GM19099 (cell line): ENCODE measurements around the gene PALLD.

Source experiments
- POLR2A ChIP-seq: IDR thresholded peaks from 3 replicates; pipeline ENCODE4 v1.6.1; 2011; ENCODE audit warnings: low read depth; ENCODE audit not compliant: insufficient read length; ENCODE audit errors: extremely low read depth

The PALLD gene

DNA sequence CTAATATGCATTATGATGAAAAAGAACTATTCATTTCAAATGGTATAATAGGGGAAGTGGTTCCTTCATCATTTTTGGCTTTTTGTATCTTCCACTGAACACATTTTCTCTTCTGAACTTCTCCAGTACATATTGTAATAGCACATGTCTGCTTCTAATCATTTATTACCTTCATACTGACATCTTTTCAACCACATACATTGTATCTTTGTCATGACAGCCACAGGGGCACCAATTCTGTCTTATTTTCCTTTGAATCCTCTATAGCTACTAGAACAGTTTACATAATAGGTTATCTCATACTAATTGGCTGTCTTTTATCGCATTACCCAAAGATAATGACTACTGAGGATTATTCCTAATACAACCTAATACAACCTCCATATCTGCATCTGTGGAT, 37.7 kb downstream of the PALLD start:
- TF ChIP-seq POLR2A: no peak

DNA sequence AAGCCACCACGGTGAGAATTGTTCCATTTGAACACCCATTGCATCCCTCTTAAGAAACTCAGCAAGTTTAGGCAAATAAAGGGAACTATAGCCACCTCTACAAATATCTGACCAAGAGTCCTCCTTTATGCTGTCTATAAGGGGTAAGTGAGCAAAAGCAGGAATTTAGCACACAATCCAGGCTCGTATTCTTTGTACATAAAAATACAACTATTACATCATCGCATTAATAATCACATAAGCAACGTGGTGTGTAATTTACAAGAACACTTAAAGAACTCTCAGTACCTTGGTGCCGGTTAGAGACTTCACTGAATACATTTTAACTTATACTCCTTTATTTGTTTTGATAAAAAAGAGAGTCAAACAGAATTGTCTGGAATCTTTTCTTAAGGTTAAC, 38.8 kb downstream of the PALLD start:
- no peak for TF ChIP-seq POLR2A

DNA sequence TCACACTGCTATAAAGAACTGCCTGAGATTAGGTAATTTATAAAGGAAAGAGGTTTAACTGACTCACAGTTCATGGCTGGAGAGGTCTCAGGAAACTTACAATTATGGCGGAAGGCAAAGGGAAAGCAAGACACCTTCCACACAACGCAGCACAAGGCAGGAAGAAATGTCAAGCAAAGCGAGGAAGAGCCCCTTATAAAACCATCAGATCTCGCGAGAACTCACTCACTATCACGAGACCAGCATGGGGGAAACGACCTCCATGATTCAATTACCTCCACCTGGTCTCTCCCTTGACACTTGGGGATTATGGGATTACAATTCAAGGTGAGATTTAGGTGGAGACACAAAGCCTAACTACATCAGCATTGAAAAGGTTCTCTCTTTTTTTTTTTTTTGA, 39.6 kb downstream of the PALLD start:
- no peak for TF ChIP-seq POLR2A

DNA sequence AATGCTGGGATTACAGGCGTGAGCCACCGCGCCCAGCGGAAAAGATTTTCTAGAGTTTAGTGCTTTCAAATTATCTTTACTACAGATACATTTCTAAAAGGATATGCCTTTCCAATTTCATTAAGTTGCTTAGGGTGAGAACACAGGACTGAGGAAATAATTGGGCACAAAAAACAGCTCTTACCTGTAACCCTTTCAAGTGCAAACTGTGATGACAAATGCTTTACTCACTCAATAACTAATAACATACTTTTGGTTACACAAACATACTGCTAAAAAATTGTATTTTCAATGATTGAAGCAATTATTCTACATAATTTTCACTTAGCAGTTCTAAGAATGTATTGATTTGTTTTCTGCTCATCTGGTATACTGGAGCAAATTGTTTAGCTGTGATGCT, 40.2 kb downstream of the PALLD start:
- TF ChIP-seq POLR2A: no peak

DNA sequence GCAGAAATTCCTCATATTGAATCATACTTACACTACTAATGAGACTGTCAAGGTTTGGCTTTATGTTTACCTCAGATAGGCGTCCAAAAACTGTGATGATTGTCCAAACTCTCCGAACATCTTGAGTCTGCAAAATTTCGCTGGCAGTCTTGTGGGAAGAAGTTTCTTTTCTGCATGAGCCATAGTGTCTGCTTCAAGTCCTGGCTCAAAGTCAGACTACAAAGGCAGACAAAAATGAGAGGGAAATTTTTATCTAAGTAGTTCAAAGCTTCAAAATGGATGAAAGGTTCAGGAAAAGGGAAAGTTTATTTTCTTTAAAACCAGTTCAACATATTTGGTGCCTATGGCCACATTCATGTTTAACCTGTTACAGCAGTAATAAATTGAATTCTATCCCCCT, 40.7 kb downstream of the PALLD start:
- TF ChIP-seq POLR2A: no peak

DNA sequence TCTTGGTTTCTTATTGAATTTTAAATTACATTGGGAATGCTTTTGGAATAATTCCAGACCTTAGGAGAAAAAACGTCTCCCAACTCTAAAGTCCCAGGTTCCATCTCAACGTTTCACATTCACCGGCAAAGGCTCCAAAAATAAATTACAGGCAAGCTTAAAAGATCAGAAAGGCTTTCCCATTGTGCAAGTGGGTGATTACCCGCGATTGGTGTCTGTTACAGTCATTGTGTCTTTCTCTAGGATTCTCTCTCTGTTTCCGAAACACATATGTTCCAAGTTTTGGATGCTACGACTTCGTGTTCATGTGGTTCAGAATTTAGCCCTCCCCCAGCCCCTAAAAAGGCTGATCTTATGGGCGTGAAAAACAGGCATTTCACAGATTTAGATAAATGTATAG, 41.8 kb downstream of the PALLD start:
- TF ChIP-seq POLR2A: no peak

DNA sequence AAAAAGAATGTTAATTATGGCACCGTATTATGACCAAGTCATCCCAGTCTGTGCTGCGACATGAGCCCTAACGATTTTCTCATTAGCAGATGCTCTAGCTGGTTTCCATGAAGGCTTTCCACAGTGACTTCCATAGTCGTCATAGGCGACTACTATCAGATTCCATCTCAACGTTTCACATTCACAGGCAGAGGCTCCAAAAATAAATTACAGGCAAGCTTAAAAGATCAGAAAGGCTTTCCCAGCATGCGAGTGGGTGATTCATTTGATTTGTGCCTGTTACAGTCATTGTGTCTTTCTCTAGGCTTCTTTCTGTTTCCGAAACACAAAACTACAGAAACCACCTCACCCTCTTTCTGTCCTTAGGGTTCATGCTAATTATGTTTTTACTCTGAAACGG, 43.2 kb downstream of the PALLD start:
- TF ChIP-seq POLR2A: no peak

DNA sequence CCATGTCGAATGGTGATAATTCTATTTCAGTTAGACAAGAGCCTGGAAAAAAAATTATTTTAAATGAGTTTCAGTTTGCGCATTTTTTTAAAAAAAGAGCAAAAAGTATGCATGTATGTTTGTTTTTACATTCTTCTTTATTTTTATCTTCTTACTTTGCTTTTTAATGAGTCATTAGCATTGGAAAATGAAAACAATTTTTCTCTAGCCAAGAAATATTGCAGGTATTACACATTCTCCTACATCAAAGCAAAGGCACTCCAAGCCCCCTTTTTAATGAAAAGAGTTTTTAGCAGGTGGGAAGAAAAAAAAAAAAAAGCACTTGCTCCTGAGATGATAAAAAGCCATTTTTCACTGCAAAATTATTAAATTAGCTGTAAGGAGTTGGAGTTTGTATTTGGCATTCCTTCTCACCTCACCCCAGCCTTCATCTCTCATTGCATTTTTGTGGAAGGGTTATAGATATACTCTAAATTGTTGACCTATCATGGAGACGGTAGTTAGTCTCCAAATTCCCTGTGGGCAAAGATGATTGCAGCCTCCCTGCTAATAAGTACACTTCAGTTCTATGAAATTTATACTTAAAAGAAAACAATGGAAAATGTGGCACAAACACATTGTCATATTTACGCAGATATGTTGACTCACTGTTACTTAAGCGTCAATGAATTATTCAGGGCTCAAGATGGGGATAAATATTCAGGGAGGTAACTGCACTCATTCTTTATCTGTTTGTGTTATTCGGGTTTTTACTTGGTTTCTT, 43.8 kb downstream of the PALLD start:
- no peak for TF ChIP-seq POLR2A

DNA sequence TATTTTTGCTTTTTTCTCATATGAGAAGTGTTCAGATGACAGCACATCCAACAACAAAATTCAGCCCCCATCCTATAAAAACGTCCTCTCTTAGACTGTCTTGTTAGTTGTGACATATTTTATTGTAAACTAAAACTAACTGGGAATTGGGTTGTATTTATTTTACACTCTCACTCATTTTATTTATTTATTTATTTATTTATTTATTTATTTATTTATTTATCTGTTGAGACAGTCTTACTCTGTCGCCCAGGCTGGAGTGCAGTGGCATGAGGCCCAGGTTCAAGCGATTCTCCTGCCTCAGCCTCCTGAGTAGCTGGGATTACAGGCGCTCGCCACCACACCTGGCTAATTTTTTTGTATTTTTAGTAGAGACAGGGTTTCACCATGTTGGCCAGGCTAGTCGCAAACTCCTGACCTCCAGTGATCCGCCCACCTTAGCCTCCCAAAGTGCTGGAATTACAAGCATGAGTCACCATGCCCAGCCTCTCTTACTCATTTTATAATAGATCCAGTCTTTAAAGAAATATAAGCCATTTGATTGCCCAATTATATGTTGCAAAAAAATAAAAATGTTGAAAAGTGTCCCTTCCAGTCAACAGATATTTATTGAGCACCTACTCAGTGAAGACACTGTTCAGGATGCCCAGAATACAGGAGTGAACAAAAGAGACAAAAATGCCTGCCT, 44.6 kb downstream of the PALLD start:
- TF ChIP-seq POLR2A: no peak

DNA sequence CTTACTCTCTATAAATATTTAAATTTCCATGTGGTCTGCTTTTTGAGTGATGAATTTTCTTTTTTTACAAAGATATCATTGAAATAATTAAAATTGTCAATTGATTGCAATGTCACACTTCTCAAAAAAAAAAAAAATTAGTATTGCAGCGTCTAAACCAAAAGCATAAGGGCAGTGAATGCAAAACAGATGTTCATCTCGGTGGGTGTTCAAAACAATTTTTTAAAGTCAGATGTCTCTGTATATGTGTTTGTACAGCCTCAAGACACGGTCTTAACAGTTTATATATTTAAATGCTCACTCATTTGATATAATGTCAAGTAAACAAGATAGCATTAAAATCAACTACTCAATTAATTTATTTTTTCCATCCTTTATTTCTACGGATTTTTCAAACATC, 52.3 kb downstream of the PALLD start:
- TF ChIP-seq POLR2A: no peak

DNA sequence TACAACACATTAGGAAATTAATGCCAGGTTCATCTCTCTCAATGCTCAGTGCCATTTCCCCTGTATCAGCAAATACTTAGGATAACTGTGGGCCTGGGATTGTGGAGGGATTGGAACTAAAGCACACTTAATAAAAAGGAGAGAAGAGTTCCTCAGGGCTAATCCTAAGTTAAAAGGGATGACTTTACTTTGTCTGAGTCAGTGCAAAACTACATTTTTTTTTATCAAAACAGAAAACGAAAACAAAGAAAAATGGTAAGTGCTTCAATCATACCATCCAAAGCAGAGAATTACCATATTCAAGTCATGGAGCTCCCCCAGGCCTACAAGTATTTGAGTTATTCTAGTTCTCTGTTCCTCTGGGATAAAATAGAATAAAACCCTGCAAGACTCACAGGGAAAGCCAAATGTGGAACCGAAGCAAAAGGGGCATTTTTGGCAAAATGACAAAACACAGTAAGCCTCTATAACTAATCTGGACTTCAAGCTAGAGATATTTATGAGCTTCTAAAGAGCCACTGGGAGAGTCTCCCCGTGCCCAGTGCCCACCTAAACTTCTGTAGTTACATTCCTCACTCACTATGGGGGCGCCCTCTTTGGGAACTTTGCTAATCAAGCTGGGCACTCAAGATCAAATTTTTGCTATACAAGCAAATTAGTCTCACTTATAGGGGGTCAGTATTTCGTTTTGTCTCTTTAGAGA, 53.4 kb downstream of the PALLD start:
- TF ChIP-seq POLR2A: no peak

DNA sequence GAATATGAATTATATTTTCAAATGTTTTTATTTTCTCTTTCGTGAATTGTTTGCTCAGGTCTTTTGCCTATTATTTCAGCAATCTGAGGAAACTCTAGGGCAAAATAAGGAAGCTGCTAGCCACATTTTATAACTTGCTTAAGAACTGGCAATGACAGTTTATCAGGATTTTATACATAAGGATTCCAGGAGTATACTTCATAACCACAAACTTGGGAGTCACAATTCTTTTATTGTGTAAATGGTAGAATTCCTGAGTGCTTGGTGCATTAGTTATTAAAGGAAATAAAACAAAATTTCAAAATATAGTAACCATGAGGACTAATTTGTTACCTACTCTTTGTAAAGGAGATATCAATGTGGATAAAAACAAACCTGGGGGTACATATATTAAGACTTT, 54.4 kb downstream of the PALLD start:
- no peak for TF ChIP-seq POLR2A

DNA sequence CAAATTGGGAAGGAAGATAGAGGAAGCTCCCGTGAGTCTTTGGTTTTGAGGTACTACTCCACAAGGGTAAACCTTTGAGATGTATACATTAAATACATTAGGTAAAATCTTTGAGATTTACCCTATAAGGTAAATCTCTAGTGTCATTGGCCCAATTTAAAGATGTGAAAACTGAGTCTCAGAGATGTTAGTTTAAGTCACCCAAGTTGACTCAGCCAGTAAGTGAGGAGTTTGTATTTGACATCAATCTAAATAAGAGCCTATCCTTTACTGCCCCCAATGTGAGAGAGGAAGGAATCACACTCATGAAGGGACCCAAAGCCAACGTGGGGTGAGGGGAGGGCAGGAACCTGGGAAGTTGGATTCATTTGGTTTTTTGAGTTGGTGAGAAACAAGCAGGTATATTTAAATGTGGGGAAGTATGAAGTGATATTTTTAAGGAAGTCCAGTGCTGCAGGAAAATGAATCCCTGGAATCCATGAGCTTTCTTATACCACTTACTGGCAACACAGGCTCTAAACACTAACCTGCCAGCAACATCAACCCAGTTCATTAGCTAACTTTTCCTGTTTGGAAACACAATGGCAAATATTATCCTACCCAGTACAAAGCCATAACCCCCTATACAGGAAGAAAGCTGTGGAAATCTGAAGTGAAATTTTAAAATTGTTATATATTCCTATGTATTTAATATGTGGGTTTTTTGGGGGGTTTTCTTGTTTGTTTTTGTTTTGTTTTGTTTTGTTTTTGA, 55.3 kb downstream of the PALLD start:
- no peak for TF ChIP-seq POLR2A

DNA sequence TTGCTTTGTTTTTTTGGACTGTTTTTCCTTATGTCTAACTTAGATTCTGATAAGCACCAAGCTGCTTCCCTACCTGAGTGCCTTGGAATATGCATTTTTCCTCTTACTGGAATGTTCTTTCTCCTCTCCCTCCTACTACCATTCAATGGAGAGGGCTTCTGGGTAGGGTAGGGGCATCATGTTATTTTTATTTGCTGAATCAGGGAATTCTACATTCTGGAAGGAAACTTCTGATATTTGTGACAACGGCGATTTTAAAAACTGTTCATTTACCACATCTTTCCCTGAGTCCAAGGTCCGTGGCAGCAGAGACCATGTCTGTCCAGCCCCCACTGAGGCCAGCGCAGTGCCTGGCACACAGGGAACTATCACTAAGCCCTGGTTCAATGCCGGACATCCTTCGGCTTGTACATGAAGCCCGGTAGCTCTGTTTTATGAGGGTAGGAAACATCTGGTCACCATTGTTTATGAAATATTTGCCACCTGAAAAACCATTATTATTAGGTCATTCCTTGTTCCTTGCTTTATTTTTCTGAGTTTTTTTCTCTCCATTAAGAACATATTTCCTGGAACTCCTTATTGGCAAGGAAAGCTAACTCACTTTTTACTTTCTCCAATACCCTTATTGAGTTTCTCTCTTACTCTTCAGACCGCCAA, 57.0 kb downstream of the PALLD start:
- TF ChIP-seq POLR2A: no peak

DNA sequence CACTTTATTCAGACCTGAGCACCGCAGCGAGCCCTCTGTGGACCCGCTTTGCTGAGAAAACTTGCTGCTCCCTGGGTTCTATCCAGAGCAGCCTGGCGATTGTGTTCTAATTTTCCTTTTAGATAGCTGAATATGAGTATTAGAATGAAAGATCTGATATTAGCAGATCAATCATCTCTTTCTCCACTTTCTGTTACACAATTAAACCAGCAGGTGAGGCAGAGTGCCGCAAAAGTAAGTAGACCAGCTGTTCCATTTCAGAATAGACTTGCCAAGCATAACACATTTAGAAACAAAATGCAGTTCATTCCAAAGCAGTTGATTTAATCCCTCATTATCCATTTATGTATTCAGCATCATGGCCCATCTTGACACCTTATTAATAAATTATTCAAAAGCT, 58.6 kb downstream of the PALLD start:
- no peak for TF ChIP-seq POLR2A
